PC-9 (cell line): ENCODE data around the gene E2F2. TPM values are rescaled to one million over a fixed set of nuclear protein-coding genes. Genes with fewer than 3 reads are reported as not detected.

Source experiments
- BruUV-seq: library from RNA; stranded (reverse); fragments of 400-500 nt; replicated peaks from 2 replicates; lab custom pipeline; 2021; lab: Mats Ljungman, UMichigan
- CTCF ChIA-PET: fragments of 300-600 bp; sonication (Branson Sonifier 250); formaldehyde crosslinking; loops from one replicate; lab custom pipeline; 2022; ENCODE audit warnings: antibody characterized with exemption; lab: Charles Lee
- POLR2A ChIA-PET: fragments of 300-600 bp; sonication (Branson Sonifier 250); formaldehyde crosslinking; loops from one replicate; lab custom pipeline; 2022; ENCODE audit warnings: antibody characterized with exemption; ENCODE audit not compliant: unreplicated experiment; lab: Charles Lee
- DNase-seq, 2 experiments: peaks; one replicate each; pipeline versions ENCODE4 v3.0.0 to v3.0.0-alpha.2; 2015 to 2022; ENCODE audit warnings: mixed read lengths in 1 of 2
- H2AFZ ChIP-seq: fragments of 200-600 bp; sonication (generic); 2 replicates; pipeline ENCODE4 v1.8.1; 2017; ENCODE audit warnings: antibody characterized with exemption
- H3F3A ChIP-seq: fragments of 200-600 bp; sonication (generic); 2 replicates; pipeline ENCODE4 v1.8.1; 2017; ENCODE audit warnings: antibody characterized with exemption, mild to moderate bottlenecking, low read depth; ENCODE audit not compliant: insufficient read depth
- H3K27ac ChIP-seq: fragments of 200-600 bp; sonication (generic); 2 replicates; pipeline ENCODE4 v1.6.1; 2016; ENCODE audit warnings: mixed run types
- H3K27me3 ChIP-seq: fragments of 200-600 bp; sonication (generic); 2 replicates; pipeline ENCODE4 v1.6.1; 2016; ENCODE audit warnings: low read depth, mixed run types; ENCODE audit not compliant: insufficient read depth
- H3K36me3 ChIP-seq: fragments of 200-600 bp; sonication (generic); 2 replicates; pipeline ENCODE4 v1.6.1; 2016; ENCODE audit warnings: low read depth, mixed run types
- H3K4me1 ChIP-seq: fragments of 200-600 bp; sonication (generic); replicated peaks from 2 replicates; pipeline ENCODE4 v1.6.1; 2016; ENCODE audit warnings: mixed run types; ENCODE audit not compliant: insufficient read depth
- H3K4me2 ChIP-seq: fragments of 200-600 bp; sonication (generic); 2 replicates; pipeline ENCODE4 v1.6.1; 2017; ENCODE audit warnings: mixed run types
- H3K4me3 ChIP-seq: fragments of 200-600 bp; sonication (generic); 2 replicates; pipeline ENCODE4 v1.6.1; 2016; ENCODE audit warnings: mixed run types
- H3K79me2 ChIP-seq: fragments of 200-600 bp; sonication (generic); 2 replicates; pipeline ENCODE4 v1.6.1; 2017; ENCODE audit warnings: low read depth, mixed run types
- H3K9me2 ChIP-seq: fragments of 200-600 bp; sonication (generic); 2 replicates; pipeline ENCODE4 v1.8.1; 2017; ENCODE audit warnings: mild to moderate bottlenecking; ENCODE audit not compliant: insufficient read depth
- H3K9me3 ChIP-seq: fragments of 200-600 bp; sonication (generic); 2 replicates; pipeline ENCODE4 v1.8.1; 2016; ENCODE audit warnings: low read depth; ENCODE audit not compliant: insufficient read depth
- H4K20me1 ChIP-seq: fragments of 200-600 bp; sonication (generic); 2 replicates; pipeline ENCODE4 v1.8.1; 2017; ENCODE audit not compliant: insufficient read depth
- EZH2 ChIP-seq: fragments of 200-600 bp; sonication (generic); IDR thresholded peaks from 2 replicates; pipeline ENCODE4 v1.8.0; 2017; ENCODE audit warnings: antibody characterized with exemption, low read depth
- intact Hi-C: fragments of 100-400 bp; cut with micrococcal nuclease; formaldehyde crosslinking; loops from one replicate; pipeline ENCODE4 v1.10.0; 2022; ENCODE audit not compliant: unreplicated experiment
- total RNA-seq: library from RNA; stranded (reverse); gene quantifications from 2 replicates; pipeline ENCODE4 v1.2.3, GENCODE V29; 2021
- TF ChIP-seq, protein P1 (sequence below): fragments of 200-600 bp; sonication (generic); conservative IDR thresholded peaks from 2 replicates; pipeline ENCODE4 v1.6.1; 2017; ENCODE audit warnings: mixed run types, antibody characterized with exemption, mild to moderate bottlenecking, moderate library complexity

E2F2 gene
- total RNA-seq, 1 experiment from 2014 or later, result 7.6 TPM

DNA sequence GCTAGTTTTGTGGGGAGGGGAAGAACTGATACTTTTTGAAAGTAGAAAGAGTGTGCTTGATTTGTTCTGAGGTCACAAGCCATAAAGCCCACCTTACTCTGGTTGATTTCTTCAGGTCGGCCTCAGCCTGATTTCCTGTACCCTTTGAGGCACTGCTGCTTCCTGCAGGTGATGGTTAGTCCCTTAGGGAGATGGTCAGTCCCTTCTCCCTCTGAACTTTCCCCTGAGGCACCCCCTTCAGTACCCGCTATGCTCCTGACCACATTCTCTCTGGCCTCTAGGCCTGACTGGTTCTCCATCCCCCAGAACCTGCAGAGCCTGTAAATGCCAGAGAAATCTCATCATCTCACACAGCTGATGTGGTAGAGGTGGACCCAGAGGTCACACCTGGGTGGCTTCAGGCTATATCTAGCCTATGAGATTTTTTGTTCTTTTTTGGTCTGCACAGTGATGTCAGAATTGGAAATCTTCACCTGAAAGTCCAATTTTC is 43.3 kb upstream of the E2F2 start:
- H3K4me3 ChIP-seq, result no peak overlapping the region
- H3K79me2 ChIP-seq, result no peaks in the 10 kb centered on the region
- CTCF ChIA-PET, result no interaction called here
- POLR2A ChIA-PET, result interaction anchor here (0.6 to 1.0 kb wide), 2 partner anchors 19 to 451 kb away, joined by 4 to 7 read pairs; no protein-coding TSS in a partner anchor
- H3K9me3 ChIP-seq, result no peaks in the 10 kb centered on the region
- peaks cover 55% of the 10 kb centered on the region for H3K4me1 ChIP-seq
- H3K36me3 ChIP-seq, result no peaks in the 10 kb centered on the region
- H4K20me1 ChIP-seq, result no peaks in the 10 kb centered on the region
- no peaks in the 10 kb centered on the region for H3K9me2 ChIP-seq
- peak overlapping the region; percentile 30 for H3K4me2 ChIP-seq
- no TSS peak for BruUV-seq
- peak; percentile 63 to 87 for DNase-seq
- H3K27ac ChIP-seq, result peak overlapping the region; percentile 34; the same call in 1 of the 2 replicates
- intact Hi-C loops, result no loop called here
- peaks cover 29% of the 10 kb centered on the region for H3F3A ChIP-seq
- H3K27me3 ChIP-seq, result no peaks in the 10 kb centered on the region
- H2AFZ ChIP-seq, result no peak overlapping the region
- TF ChIP-seq EZH2, result no peak
- TF ChIP-seq, protein P1, sequence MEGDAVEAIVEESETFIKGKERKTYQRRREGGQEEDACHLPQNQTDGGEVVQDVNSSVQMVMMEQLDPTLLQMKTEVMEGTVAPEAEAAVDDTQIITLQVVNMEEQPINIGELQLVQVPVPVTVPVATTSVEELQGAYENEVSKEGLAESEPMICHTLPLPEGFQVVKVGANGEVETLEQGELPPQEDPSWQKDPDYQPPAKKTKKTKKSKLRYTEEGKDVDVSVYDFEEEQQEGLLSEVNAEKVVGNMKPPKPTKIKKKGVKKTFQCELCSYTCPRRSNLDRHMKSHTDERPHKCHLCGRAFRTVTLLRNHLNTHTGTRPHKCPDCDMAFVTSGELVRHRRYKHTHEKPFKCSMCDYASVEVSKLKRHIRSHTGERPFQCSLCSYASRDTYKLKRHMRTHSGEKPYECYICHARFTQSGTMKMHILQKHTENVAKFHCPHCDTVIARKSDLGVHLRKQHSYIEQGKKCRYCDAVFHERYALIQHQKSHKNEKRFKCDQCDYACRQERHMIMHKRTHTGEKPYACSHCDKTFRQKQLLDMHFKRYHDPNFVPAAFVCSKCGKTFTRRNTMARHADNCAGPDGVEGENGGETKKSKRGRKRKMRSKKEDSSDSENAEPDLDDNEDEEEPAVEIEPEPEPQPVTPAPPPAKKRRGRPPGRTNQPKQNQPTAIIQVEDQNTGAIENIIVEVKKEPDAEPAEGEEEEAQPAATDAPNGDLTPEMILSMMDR, result no peak

DNA sequence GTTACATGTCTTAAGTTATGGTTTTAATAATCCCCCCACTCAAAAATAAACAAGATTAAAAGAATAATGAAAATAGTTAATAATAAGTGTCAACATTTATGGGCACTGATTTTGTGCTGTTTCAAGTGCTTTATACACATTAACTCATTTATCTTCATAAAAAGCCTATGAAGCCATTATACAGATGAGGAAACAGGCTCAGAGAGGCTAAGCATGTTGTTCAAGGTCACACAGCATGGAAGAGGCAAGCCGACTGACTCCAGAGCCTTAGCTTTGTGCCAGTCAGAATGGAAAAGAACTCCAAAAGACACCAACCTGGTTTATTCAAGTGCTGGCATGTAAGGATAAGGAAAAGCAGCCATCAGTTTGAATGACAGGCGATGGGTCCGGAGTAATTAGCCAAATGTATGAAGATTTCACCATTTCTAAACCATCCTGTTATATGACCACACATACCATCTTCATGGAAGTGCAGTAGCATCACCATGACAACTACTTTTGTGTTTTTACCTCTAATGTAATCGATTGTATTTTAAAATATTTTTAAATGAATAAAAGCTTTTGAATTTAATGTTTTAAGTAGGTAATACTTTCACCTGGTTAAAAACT is 42.6 kb upstream of the E2F2 start:
- Histone ChIP-seq H2AFZ (no peak overlapping the region), H3K4me1 (peaks cover 54% of the 10 kb centered on the region), H4K20me1 (no peaks in the 10 kb centered on the region), H3K36me3 (no peaks in the 10 kb centered on the region), H3F3A (peaks cover 29% of the 10 kb centered on the region), H3K9me3 (no peaks in the 10 kb centered on the region), H3K79me2 (no peaks in the 10 kb centered on the region), H3K4me3 (no peak overlapping the region), H3K27ac (peak overlapping the region; percentile 34; the same call in 1 of the 2 replicates), H3K4me2 (peak overlapping the region; percentile 30; the same call in 1 of the 2 replicates), H3K27me3 (no peaks in the 10 kb centered on the region), H3K9me2 (no peaks in the 10 kb centered on the region)
- TF ChIP-seq, protein P1, result no peak
- intact Hi-C loops, result no loop called here
- ChIA-PET CTCF (no interaction called here), POLR2A (interaction anchor here (0.6 kb wide), 1 partner anchor 14 kb away, joined by 33 read pairs; no protein-coding TSS in a partner anchor)
- BruUV-seq, result no TSS peak
- no peak for DNase-seq

DNA sequence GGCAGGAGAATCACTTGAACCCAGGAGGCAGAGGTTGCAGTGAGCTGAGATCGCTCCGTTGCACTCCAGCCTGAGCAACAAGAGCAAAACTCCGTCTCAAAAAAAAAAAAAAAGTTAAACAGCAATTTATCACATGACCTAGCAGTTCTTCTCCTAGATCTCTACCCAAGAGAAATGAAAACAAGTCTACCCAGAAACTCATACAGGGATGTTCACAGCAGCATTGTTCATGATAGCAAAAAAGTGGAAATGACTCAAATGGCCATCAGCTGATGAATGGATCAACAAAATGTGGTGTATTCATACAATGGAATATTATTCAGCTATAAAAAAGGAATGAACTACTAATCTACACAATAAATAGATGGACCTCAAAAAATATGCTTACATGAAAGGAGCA is 40.4 kb upstream of the E2F2 start:
- intact Hi-C loops, result no loop called here
- H3K27me3 ChIP-seq, result no peaks in the 10 kb centered on the region
- no peaks in the 10 kb centered on the region for H4K20me1 ChIP-seq
- H3K4me1 ChIP-seq, result peaks cover 32% of the 10 kb centered on the region
- H3K4me2 ChIP-seq, result no peak overlapping the region
- no peaks in the 10 kb centered on the region for H3K79me2 ChIP-seq
- DNase-seq, result no peak
- no peak overlapping the region for H2AFZ ChIP-seq
- no peaks in the 10 kb centered on the region for H3K9me2 ChIP-seq
- no peak overlapping the region for H3K27ac ChIP-seq
- no peaks in the 10 kb centered on the region for H3K36me3 ChIP-seq
- CTCF ChIA-PET, result no interaction called here
- no TSS peak for BruUV-seq
- H3F3A ChIP-seq, result peaks cover 9% of the 10 kb centered on the region
- no peak overlapping the region for H3K4me3 ChIP-seq
- no peak for TF ChIP-seq EZH2
- TF ChIP-seq, protein P1, result no peak
- POLR2A ChIA-PET, result no interaction called here
- no peaks in the 10 kb centered on the region for H3K9me3 ChIP-seq
